CD8-positive, alpha-beta memory T cell (primary cell): ENCODE measurements around the gene BEST1. TPM values are rescaled to one million over a fixed set of nuclear protein-coding genes. Genes with fewer than 3 reads are reported as not detected.
A peak's percentile ranks its signal among the peaks of the same experiment; 100 is the strongest.

Source experiments
- CTCF ChIA-PET: fragments of 350-600 bp; sonication (Branson Sonifier 250); formaldehyde crosslinking; loops from one replicate; lab custom pipeline; 2021; ENCODE audit warnings: antibody characterized with exemption; lab: Charles Lee
- POLR2A ChIA-PET: fragments of 350-600 bp; sonication (Branson Sonifier 250); formaldehyde crosslinking; loops from one replicate; lab custom pipeline; 2021; ENCODE audit warnings: antibody characterized with exemption; lab: Charles Lee
- DNase-seq, 5 donors: peaks; one replicate each; pipeline versions ENCODE4 v3.0.0 to v3.0.0-alpha.2; 2020 to 2022; ENCODE audit warnings: mixed read lengths in 1 of 5
- H3K27ac ChIP-seq: one replicate; pipeline ENCODE4 v1.7.0; 2013; ENCODE audit warnings: low read depth, mild to moderate bottlenecking, low read length, moderate library complexity
- H3K27me3 ChIP-seq: 2 replicates; pipeline ENCODE4 v1.7.0; 2013; ENCODE audit warnings: low read length, mild to moderate bottlenecking; ENCODE audit not compliant: insufficient read depth, poor library complexity, severe bottlenecking
- H3K36me3 ChIP-seq: 2 replicates; pipeline ENCODE4 v1.7.0; 2013; ENCODE audit warnings: mild to moderate bottlenecking, low read length, moderate library complexity; ENCODE audit not compliant: insufficient read depth
- H3K4me1 ChIP-seq: 2 replicates; pipeline ENCODE4 v1.7.0; 2013; ENCODE audit warnings: mild to moderate bottlenecking, low read length, moderate library complexity; ENCODE audit not compliant: insufficient read depth
- H3K4me3 ChIP-seq: 2 replicates; pipeline ENCODE4 v1.7.0; 2013; ENCODE audit warnings: mild to moderate bottlenecking, low read length
- H3K9me3 ChIP-seq: 2 replicates; pipeline ENCODE4 v1.7.0; 2013; ENCODE audit warnings: mild to moderate bottlenecking, low read length
- H3K27ac Mint-ChIP-seq, 8 donors: one replicate each; pipeline ENCODE4 v1.8.0; 2020 to 2021; ENCODE audit warnings: mixed read lengths in 8 of 8, mild to moderate bottlenecking in 6 of 8, inconsistent platforms in 3 of 8, moderate library complexity in 3 of 8
- H3K27me3 Mint-ChIP-seq, 2 donors: one replicate each; pipeline ENCODE4 v1.8.0; 2020 to 2021; ENCODE audit warnings: mixed read lengths in 2 of 2, mild to moderate bottlenecking in 1 of 2, moderate library complexity in 1 of 2
- H3K36me3 Mint-ChIP-seq, 3 donors: one replicate each; pipeline ENCODE4 v1.8.0; 2020 to 2021; ENCODE audit warnings: mixed read lengths in 3 of 3, inconsistent platforms in 1 of 3, mild to moderate bottlenecking in 1 of 3
- H3K4me1 Mint-ChIP-seq, 3 donors: one replicate each; pipeline ENCODE4 v1.8.0; 2020 to 2021; ENCODE audit warnings: mixed read lengths in 3 of 3, inconsistent platforms in 1 of 3, mild to moderate bottlenecking in 1 of 3
- H3K4me3 Mint-ChIP-seq, 7 donors: one replicate each; pipeline ENCODE4 v1.8.0; 2020 to 2021; ENCODE audit warnings: mixed read lengths in 7 of 7, mild to moderate bottlenecking in 6 of 7, moderate library complexity in 4 of 7, inconsistent platforms in 2 of 7
- H3K9me3 Mint-ChIP-seq, 5 donors: one replicate each; pipeline ENCODE4 v1.8.0; 2020 to 2022; ENCODE audit warnings: mixed read lengths in 5 of 5, mild to moderate bottlenecking in 3 of 5, moderate library complexity in 2 of 5, inconsistent platforms in 1 of 5
- polyA plus RNA-seq: library from polyadenylated mRNA; unstranded; fragments of 300-500 nt; fragmentation: Illumina TruSeq; gene quantifications from one replicate; pipeline ENCODE4 v1.2.3, GENCODE V29; 2021
- total RNA-seq, 2 experiments: library from RNA; stranded (reverse); gene quantifications; one replicate each; pipeline ENCODE4 v1.2.3, GENCODE V29; 2021

Gene BEST1
- total and polyA plus RNA-seq, 3 experiments from 2014 or later, result 0.09 to 1.5 TPM; not detected in 1

- ChIA-PET POLR2A (no interaction called here), CTCF (interaction anchor here (1.9 kb wide), 1 partner anchor 29 kb away, joined by 5 read pairs; no protein-coding TSS in a partner anchor)
- H3K27ac ChIP-seq, result no peak overlapping the region
- peaks cover 5% of the 10 kb centered on the region for H3K27me3 ChIP-seq
- Mint-ChIP-seq H3K36me3 (no peaks in the 10 kb centered on the region), H3K4me1 (no peaks in the 10 kb centered on the region), H3K9me3 (no peaks in the 10 kb centered on the region), H3K27ac (no peak overlapping the region), H3K27me3 (peaks cover 22 to 29% of the 10 kb centered on the region in 2 donors), H3K4me3 (no peak overlapping the region)
- no peak overlapping the region for H3K4me3 ChIP-seq
- no peaks in the 10 kb centered on the region for H3K36me3 ChIP-seq
- H3K4me1 ChIP-seq, result no peaks in the 10 kb centered on the region
- no peak for DNase-seq
- no peaks in the 10 kb centered on the region for H3K9me3 ChIP-seq
These were observed 23.9 kb upstream of the BEST1 start for GRCh38 chr11:61926235-61926634.

GRCh38 chr11:61927501-61927900 lies 22.6 kb upstream of the BEST1 start:
- ChIA-PET CTCF (interaction anchor here (2.2 kb wide), 1 partner anchor 20 kb away, joined by 8 read pairs; no protein-coding TSS in a partner anchor), POLR2A (no interaction called here)
- H3K27ac Mint-ChIP-seq, result peak overlapping the region in 1 of 8 donors; percentile 24
- Histone ChIP-seq H3K4me1 (no peaks in the 10 kb centered on the region), H3K9me3 (no peaks in the 10 kb centered on the region), H3K27me3 (peaks cover 5% of the 10 kb centered on the region), H3K36me3 (no peaks in the 10 kb centered on the region), H3K27ac (no peak overlapping the region), H3K4me3 (no peak overlapping the region)
- no peaks in the 10 kb centered on the region for H3K9me3 Mint-ChIP-seq
- no peaks in the 10 kb centered on the region for H3K36me3 Mint-ChIP-seq
- H3K27me3 Mint-ChIP-seq, result peaks cover 19 to 29% of the 10 kb centered on the region in 2 donors
- H3K4me1 Mint-ChIP-seq, result no peaks in the 10 kb centered on the region
- H3K4me3 Mint-ChIP-seq, result no peak overlapping the region
- DNase-seq, result no peak

- ChIA-PET POLR2A (interaction anchor here (0.7 kb wide), 1 partner anchor 1129 kb away, joined by 3 read pairs; no protein-coding TSS in a partner anchor), CTCF (interaction anchor here (0.9 to 2.2 kb wide), 4 partner anchors 9 to 31 kb away, joined by 3 to 8 read pairs (median 4); no protein-coding TSS in a partner anchor)
- no peaks in the 10 kb centered on the region for H3K9me3 ChIP-seq
- Mint-ChIP-seq H3K27ac (no peak overlapping the region), H3K9me3 (peaks cover 3 to 7% (median 5%) of the 10 kb centered on the region in 5 donors), H3K36me3 (peaks cover 0 to 6% (median 0%) of the 10 kb centered on the region in 3 donors), H3K4me1 (no peaks in the 10 kb centered on the region), H3K4me3 (no peak overlapping the region), H3K27me3 (peaks cover 18 to 28% of the 10 kb centered on the region in 2 donors)
- peaks cover 5% of the 10 kb centered on the region for H3K27me3 ChIP-seq
- no peaks in the 10 kb centered on the region for H3K4me1 ChIP-seq
- no peak overlapping the region for H3K27ac ChIP-seq
- H3K4me3 ChIP-seq, result no peak overlapping the region
- no peak for DNase-seq
- no peaks in the 10 kb centered on the region for H3K36me3 ChIP-seq
These were observed 21.5 kb upstream of the BEST1 start for GRCh38 chr11:61928606-61929005.

GRCh38 chr11:61930933-61931332 lies 19.2 kb upstream of the BEST1 start:
- H3K27ac Mint-ChIP-seq, result no peak overlapping the region
- Histone ChIP-seq H3K27ac (no peak overlapping the region), H3K9me3 (no peaks in the 10 kb centered on the region), H3K4me3 (no peak overlapping the region), H3K27me3 (peaks cover 5% of the 10 kb centered on the region), H3K4me1 (no peaks in the 10 kb centered on the region), H3K36me3 (no peaks in the 10 kb centered on the region)
- peaks cover 5 to 17% (median 8%) of the 10 kb centered on the region in 5 donors for H3K9me3 Mint-ChIP-seq
- no peak overlapping the region for H3K4me3 Mint-ChIP-seq
- POLR2A ChIA-PET, result no interaction called here
- H3K27me3 Mint-ChIP-seq, result peaks cover 17 to 37% of the 10 kb centered on the region in 2 donors
- CTCF ChIA-PET, result interaction anchor here (1.3 kb wide), 1 partner anchor 32 kb away, joined by 4 read pairs; no protein-coding TSS in a partner anchor
- H3K4me1 Mint-ChIP-seq, result no peaks in the 10 kb centered on the region
- no peak for DNase-seq
- H3K36me3 Mint-ChIP-seq, result peaks cover 0 to 12% (median under 1%) of the 10 kb centered on the region in 3 donors

GRCh38 chr11:61935861-61936260 lies 14.3 kb upstream of the BEST1 start:
- peaks cover 22 to 56% of the 10 kb centered on the region in 2 donors for H3K27me3 Mint-ChIP-seq
- DNase-seq, result no peak
- Histone ChIP-seq H3K4me1 (no peaks in the 10 kb centered on the region), H3K27ac (no peak overlapping the region), H3K9me3 (no peaks in the 10 kb centered on the region), H3K4me3 (no peak overlapping the region), H3K27me3 (peaks cover 4% of the 10 kb centered on the region), H3K36me3 (no peaks in the 10 kb centered on the region)
- no peak overlapping the region for H3K27ac Mint-ChIP-seq
- H3K36me3 Mint-ChIP-seq, result peaks cover 0 to 16% (median 3%) of the 10 kb centered on the region in 3 donors
- POLR2A ChIA-PET, result no interaction called here
- no peaks in the 10 kb centered on the region for H3K4me1 Mint-ChIP-seq
- peaks cover 10 to 37% (median 22%) of the 10 kb centered on the region in 5 donors for H3K9me3 Mint-ChIP-seq
- H3K4me3 Mint-ChIP-seq, result no peak overlapping the region
- CTCF ChIA-PET, result no interaction called here

GRCh38 chr11:61940466-61940865 lies 9.7 kb upstream of the BEST1 start:
- CTCF ChIA-PET, result no interaction called here

GRCh38 chr11:61945191-61945590 lies 5.0 kb upstream of the BEST1 start:
- DNase-seq, result no peak
- Histone ChIP-seq H3K27me3 (no peaks in the 10 kb centered on the region), H3K36me3 (no peaks in the 10 kb centered on the region), H3K9me3 (no peaks in the 10 kb centered on the region), H3K4me1 (no peaks in the 10 kb centered on the region), H3K4me3 (no peak overlapping the region), H3K27ac (no peak overlapping the region)
- CTCF ChIA-PET, result interaction anchor here (1.0 to 6.8 kb wide), 3 partner anchors 46 to 148 kb away, joined by 4 to 45 read pairs (median 5); no protein-coding TSS in a partner anchor
- H3K9me3 Mint-ChIP-seq, result no peaks in the 10 kb centered on the region
- POLR2A ChIA-PET, result no interaction called here
- peaks cover 4 to 14% of the 10 kb centered on the region in 2 donors for H3K27me3 Mint-ChIP-seq
- no peaks in the 10 kb centered on the region for H3K4me1 Mint-ChIP-seq
- no peak overlapping the region for H3K27ac Mint-ChIP-seq
- H3K4me3 Mint-ChIP-seq, result no peak overlapping the region
- no peaks in the 10 kb centered on the region for H3K36me3 Mint-ChIP-seq

More at GRCh38 chr11:61940466-61940865, 9.7 kb upstream of the BEST1 start:
- POLR2A ChIA-PET, result no interaction called here
- H3K4me1 ChIP-seq, result no peaks in the 10 kb centered on the region
- peaks cover 20 to 31% of the 10 kb centered on the region in 2 donors for H3K27me3 Mint-ChIP-seq
- H3K4me3 ChIP-seq, result no peak overlapping the region
- H3K4me1 Mint-ChIP-seq, result no peaks in the 10 kb centered on the region
- no peak overlapping the region for H3K4me3 Mint-ChIP-seq
- H3K36me3 Mint-ChIP-seq, result peaks cover 0 to 6% (median 3%) of the 10 kb centered on the region in 3 donors
- H3K27me3 ChIP-seq, result no peaks in the 10 kb centered on the region
- H3K36me3 ChIP-seq, result no peaks in the 10 kb centered on the region
- no peaks in the 10 kb centered on the region for H3K9me3 ChIP-seq
- peaks cover 4 to 22% (median 16%) of the 10 kb centered on the region in 5 donors for H3K9me3 Mint-ChIP-seq
- peak overlapping the region in 1 of 8 donors; percentile 35 for H3K27ac Mint-ChIP-seq
- no peak overlapping the region for H3K27ac ChIP-seq
- DNase-seq, result no peak

GRCh38 chr11:61946894-61947293 lies 3.3 kb upstream of the BEST1 start:
- POLR2A ChIA-PET, result interaction anchor here (0.5 to 0.8 kb wide), 2 partner anchors 150 to 919 kb away, joined by 3 to 4 read pairs; no protein-coding TSS in a partner anchor

More at GRCh38 chr11:61946894-61947293, 3.3 kb upstream of the BEST1 start:
- Mint-ChIP-seq H3K27me3 (peaks cover 4 to 11% of the 10 kb centered on the region in 2 donors), H3K9me3 (no peaks in the 10 kb centered on the region), H3K27ac (no peak overlapping the region), H3K4me1 (no peaks in the 10 kb centered on the region), H3K4me3 (no peak overlapping the region), H3K36me3 (no peaks in the 10 kb centered on the region)
- DNase-seq, result no peak
- CTCF ChIA-PET, result interaction anchor here (0.6 to 6.8 kb wide), 20 partner anchors 7 to 161 kb away, joined by 3 to 45 read pairs (median 5); no protein-coding TSS in a partner anchor
- Histone ChIP-seq H3K36me3 (no peaks in the 10 kb centered on the region), H3K4me1 (no peaks in the 10 kb centered on the region), H3K9me3 (no peaks in the 10 kb centered on the region), H3K4me3 (no peak overlapping the region), H3K27ac (no peak overlapping the region), H3K27me3 (no peaks in the 10 kb centered on the region)
